HG02852 (cell line): ENCODE measurements around the gene NPRL2.

Experiments used
- ATAC-seq: cut with Tn5 transposase; IDR thresholded peaks from one replicate; pipeline ENCODE4 v1.9.1; 2021; ENCODE audit warnings: mild to moderate bottlenecking, moderate library complexity; ENCODE audit not compliant: unreplicated experiment

The NPRL2 gene

GRCh38 chr3:50330330-50330729 lies 20.2 kb downstream of the NPRL2 start:
- ATAC-seq = no peak

GRCh38 chr3:50327943-50328691 lies 22.5 kb downstream of the NPRL2 start, which contains the start of gene TUSC2:
TSS of gene TUSC2 (minus strand) at chr3:50328223. CDS start at chr3:50328099, 124 bp downstream.
- ATAC-seq = peak; percentile 94

DNA sequence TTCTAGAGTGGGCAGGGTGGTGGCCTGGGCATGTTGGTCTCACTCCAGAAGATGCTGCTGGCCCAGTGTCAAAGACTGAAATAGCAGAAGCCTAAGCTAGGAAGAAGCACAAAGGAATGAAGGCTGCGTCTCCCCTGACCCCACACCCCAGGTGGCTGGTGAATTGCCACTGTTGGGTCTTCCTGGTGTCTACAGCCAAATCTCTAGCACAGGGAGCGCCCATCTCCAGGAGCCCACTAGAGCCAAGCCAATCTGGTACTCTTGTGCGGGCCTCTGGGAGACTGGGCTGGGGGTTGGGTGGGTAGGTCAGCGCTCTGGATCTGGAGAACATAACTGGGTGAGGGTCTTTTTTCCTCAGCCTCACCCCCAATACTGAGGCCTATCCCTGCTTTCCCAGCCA lies 23.4 kb downstream of the NPRL2 start:
- ATAC-seq = no peak

DNA sequence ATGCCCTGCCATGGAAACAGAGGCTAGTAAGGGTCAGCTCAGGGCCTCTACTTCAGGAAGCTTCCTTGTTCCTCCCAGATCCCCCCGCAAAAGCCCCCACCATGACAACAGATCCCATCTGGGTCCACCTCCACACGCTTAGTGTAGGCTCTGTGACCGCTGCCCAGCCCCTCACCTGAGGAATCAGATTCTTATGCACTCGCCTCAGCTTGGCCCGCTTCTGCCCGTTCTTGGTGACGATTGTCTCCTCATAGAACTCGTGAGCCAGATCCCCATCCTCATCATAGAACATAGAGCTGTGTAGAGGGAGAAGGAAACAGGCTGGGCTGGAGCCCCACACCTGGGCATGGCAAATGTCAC lies 24.4 kb downstream of the NPRL2 start:
- no peak for ATAC-seq

DNA sequence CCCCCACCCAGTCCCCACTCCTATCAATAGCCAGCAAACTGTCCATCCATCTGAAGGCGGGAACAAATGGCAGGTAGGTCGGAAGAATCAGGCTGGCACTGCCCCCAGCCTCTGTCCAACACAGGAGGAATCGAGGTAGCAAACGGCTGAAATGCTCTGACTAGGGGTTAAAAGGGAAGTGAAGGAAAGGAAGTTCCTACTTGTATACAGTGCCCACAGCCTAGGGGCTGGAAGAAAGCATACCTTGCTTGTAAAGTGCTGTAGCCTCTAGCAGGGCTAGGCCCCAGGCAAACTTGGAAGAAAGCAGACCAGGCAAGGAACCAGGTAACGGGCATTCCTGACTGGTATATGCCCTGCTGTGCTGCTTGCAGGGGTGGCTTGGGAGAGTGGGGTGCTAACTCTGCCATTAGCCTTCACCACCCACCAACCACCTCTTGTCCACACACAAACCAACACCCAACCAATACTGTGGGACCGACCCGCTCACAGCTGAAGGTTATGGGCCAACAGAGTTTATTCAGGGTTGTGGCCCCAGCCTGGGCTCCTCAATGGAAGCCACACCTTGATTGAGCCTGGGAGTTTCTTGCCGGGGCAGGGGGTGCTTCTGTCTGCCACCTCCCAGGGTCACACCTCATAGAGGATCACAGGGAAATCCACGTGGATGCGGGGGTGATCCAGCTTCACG lies 24.9 kb downstream of the NPRL2 start:
- no peak for ATAC-seq

- ATAC-seq = no peak
These were observed 25.5 kb downstream of the NPRL2 start for GRCh38 chr3:50325113-50325480.

DNA sequence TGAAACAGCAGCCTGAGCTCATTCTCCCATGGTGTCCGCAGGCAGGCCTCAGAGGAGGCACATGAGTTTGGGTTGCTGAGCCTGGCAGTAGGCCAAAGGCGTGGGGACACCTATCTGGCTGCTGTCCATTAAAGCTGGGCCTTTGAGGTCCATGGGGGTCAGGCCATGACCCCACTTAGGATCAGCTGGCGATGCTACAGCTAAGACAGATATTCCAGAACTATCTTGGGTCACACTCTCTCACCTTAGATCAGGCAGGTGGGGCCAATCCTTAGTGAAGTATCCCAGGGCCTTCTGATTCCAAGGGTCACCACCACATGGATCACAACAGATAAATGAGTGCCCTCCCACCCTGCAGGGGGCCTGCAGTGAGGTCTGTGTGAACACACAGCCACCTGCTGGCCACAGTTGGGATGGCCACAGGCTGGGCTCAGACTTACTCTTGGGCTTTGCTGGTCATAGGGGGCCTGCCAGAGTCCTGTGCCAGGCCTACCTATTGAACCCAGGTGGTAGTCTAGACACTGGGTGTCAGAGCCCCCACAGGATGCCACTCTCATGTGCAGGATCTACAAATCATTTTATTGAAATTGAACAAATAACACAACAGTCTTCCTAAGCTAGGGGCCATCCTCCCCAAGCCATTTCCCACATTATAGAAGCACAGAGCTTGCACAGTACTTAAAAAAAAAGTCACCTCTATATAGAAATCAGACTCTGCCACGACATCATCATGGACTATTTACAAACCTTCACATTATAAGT lies 26.0 kb downstream of the NPRL2 start:
- no peak for ATAC-seq

GRCh38 chr3:50323614-50324199 lies 26.9 kb downstream of the NPRL2 start:
- no peak for ATAC-seq

GRCh38 chr3:50323092-50323600 lies 27.4 kb downstream of the NPRL2 start:
- no peak for ATAC-seq

GRCh38 chr3:50322386-50323091 lies 28.0 kb downstream of the NPRL2 start, which contains the start of gene HYAL2:
TSS of gene HYAL2 (minus strand) at chr3:50322745. CDS start at chr3:50320489, 2,256 bp downstream.
- no peak for ATAC-seq

GRCh38 chr3:50322115-50322385 lies 28.5 kb downstream of the NPRL2 start:
- ATAC-seq = no peak

GRCh38 chr3:50321336-50322114 lies 29.1 kb downstream of the NPRL2 start:
- ATAC-seq = peak; percentile 80

GRCh38 chr3:50320853-50321335 lies 29.7 kb downstream of the NPRL2 start:
- peak; percentile 56 for ATAC-seq

GRCh38 chr3:50319894-50320625 lies 30.5 kb downstream of the NPRL2 start:
- no peak for ATAC-seq

DNA sequence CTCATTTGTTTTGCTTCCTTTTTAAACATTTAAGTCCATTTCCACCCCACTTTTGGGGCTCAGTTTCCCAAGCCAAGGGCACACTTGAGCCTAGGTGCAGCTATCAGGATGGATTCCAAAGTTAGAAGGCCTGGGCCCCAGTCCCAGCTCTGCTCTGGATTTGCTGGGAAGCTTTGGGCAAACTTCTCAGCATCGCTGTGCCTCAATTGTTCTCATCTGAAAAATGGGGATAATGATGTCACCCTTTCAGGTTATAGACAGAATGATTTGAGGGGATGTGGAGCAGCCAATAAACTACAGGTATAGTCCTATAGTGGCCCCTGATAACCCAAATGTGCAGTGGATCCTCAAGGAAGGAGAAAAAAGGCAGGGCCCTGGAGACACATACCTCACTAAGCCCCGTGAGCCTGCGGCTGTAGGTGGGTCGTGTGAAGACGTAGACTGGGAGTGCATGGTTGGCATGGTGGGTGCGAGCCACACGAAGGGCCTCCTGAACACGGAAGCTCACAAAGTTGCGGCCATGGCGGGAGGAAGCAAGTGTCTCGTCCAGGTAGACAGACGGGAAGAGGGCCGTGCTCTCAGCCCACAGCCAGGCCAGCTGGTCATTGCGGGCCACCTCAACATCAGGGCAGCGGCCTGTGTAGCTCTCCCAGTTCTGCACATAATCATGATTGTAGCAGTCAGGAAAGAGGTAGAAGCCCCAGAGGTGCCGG lies 31.2 kb downstream of the NPRL2 start:
- ATAC-seq = no peak

GRCh38 chr3:50318615-50319014 lies 32.0 kb downstream of the NPRL2 start:
- no peak for ATAC-seq

GRCh38 chr3:50318163-50318562 lies 32.4 kb downstream of the NPRL2 start:
- ATAC-seq = no peak

- ATAC-seq = no peak
These were observed 33.3 kb downstream of the NPRL2 start for GRCh38 chr3:50317300-50317699.
